NCI-H2081 treated with DMSO at 0.1 percent for 48 hours (cell line): ENCODE measurements around the gene MKLN1.
A peak's percentile ranks its signal among the peaks of the same experiment; 100 is the strongest.

Source experiments
- DNase-seq: peaks from one replicate; lab custom pipeline; 2025; lab: John Stamatoyannopoulos, UW

MKLN1 gene

DNA sequence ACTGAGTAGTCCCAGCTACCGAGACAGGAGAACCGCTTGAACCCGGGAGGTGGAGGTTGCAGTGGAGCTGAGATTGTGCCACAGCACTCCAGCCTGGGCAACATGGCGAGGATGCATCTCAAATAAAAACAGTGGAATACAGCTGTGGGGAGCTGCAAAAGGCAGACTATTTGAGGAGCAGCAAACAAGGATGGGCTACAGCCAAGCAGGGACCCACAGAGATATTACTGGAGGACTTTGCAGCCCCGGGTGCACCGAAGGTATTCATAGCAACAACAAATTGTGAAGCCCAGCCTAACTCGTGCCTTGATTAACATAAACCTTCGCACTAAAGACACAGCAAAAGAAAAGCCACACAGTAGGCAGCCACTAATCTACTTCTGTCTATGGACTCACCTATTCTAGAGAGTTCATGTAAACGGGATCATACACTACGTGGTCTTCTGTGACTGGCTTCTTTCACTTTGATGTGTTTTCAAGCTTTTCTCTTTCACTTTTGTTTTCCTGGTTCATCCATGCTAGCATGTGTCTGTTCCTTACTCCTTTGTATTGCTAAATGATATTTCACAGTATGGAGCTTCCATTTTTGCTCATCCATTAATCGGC lies 194.8 kb downstream of the MKLN1 start:
- no peak for DNase-seq

DNA sequence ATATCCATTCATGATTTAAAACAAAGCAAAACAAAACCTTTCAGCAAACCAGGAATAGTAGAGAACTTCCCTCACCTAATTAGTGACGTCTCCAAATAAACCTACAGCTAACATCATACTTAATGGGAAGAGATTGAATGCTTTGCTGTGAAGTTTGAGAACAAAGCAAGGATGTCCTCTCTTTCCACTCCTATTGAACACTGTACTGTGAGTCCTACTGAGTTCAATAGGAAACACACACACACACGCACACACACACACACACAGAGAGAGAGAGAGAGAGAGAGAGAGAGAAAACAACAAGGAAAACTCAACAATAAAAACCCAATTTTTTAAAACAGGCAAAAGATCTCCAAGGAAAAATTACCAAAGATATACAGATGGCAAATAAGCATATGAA lies 196.4 kb downstream of the MKLN1 start:
- DNase-seq, result no peak

DNA sequence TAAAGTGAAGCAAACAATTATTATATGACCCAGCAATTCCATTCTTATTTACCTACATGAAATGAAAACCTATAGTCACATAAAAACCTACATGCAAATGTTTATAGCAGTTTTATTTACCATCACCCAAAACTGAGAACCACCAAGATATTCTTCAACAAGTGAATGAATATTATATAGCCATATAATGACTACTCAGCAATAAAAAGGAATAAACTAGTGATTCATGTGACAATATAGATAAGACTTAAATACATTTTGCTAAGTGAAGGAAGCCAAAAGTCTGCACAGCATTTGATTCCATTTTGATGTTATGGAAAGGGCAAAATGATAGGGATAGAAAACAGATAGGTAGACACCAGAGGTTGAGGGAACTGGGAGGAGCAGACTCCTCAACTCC lies 197.0 kb downstream of the MKLN1 start:
- DNase-seq, result no peak

DNA sequence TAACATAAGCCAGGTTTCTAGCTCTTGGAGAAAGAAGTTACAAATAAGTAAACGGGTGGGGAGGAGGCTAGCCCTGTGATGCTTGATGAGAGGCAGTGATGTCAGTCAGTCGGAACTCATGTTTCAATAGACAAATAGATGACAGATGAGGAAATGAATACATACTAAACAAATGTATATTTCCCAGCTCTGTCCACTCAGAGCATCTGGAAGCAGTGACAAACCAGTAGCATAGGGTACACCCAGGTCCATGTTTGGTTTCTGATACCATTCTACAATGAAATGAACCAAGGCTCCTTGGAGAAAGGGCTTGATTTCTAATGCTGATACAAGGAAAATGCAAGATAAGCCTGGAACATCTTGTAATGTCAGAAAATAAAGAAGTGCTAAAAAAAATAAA lies 198.1 kb downstream of the MKLN1 start:
- no peak for DNase-seq

DNA sequence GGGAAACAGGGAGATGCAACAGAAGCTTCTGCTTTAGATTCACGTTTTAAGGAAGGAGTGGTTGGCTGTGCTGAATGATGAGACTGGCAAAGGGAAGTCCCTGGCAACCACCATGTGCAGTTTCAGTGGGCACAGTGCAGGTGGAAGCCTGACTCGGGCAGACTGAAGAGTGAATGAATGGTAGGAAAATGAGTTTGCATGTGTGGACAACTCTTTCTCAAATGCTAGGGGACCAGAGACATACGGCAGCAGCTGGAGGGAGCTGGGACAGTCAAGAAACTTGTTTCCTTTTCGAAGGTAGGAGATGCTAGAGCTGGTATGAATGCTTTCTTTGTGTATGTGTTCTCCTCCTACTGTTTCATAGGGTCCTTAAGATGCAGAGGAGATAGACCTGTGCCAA lies 199.8 kb downstream of the MKLN1 start:
- DNase-seq, result no peak

DNA sequence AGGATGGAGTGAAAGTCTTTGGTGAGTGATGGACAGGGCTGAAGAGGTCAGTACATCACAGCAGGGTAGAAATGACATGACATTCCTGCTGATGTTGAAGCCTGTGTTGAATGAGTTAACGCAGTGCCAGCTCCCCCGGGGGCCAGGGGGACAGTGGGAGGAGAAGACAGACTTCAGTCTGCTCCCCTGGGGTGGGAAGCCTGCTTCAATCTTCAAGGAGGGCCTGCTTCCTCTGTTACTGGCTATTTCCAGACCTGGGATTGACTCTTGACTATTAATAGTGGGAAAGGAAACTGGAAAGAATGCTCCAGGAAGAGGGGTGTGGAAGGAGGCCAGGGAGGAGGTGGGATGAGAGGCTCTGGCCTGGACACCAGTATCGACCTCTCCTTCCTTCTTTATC lies 201.5 kb downstream of the MKLN1 start:
- DNase-seq, result no peak

DNA sequence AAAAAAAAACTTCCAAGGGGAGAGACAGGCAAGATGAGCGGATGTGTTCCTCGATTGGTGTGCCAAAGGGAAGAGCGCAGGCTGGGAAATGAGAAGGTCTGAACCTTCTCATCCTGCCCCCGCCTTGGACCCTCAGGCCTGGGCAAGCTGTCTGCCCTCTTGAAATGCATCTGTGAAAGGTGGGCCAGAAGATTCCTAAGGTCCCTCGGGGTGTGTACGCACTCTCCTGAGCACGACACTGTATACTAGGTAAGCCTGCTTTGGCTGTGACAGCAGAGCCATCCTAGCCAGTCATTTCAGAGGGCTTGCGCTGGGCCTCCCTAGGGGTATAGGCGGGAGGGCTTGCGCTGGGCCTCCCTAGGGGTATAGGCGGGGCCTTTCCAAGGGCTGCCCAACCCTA lies 201.9 kb downstream of the MKLN1 start:
- DNase-seq, result no peak

DNA sequence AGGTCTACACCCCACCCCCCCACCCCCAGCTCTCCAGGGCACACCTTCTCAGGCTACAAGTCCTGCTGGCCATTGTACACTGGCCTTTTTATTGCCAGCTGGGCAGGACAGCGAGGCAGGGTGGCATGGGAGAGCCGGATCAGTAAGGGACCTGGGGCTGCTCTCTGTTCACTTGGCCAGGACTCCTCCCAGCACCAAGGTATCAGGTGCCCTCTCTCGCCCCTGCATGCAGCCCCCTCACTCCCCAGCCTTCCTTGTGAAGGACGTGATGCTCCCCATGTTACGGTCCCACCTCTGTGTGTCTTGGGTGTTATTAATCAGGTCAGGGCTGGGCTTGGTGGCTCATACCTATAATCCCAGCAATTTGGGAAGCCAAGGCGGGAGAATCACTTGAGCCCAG lies 202.5 kb downstream of the MKLN1 start:
- DNase-seq, result no peak

DNA sequence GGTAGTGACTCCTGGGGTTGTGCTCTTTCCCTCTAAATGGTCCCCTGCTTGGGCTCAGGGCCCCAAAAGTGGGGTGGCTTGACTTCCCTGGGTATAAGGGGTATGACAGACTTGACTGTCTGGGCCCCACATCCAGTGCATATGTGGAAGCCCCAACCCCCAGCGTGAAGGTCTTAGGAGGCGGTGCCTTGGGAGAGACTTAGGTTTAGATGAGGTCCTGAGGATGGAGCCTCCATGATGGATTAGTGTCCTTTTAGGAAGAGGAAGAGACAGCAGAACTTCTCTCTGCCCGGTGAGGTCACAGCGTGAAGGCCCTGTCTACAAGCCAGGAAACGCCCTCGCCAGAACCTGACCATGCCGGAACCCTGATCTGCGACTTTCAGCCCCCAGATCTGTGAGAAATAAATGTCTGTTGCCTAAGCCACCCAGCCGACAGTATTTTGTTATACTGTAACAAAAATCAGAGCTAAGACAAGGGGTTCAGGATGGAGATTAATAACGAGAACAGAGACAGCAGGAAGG lies 205.0 kb downstream of the MKLN1 start:
- DNase-seq, result no peak

DNA sequence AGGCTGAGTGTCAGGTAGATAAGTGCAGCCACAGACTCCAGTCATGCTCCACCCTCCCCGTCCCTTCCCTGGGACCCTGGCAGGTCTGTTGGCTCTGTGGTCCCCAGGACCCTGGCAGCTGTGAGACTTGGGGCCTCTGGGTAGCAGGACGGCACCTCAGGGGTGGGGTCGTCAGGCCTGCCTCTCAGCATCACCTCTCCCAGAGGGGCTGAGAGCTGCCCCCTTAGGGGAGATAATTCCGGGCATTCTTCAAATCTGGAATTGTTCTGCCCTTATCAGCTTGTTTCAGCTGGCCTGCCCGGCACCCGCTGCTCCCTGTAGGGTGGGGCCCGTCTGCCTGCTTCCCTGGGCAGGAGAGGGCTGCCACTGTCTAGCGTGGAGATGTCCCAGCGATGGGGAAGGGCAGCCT lies 205.5 kb downstream of the MKLN1 start:
- no peak for DNase-seq

DNA sequence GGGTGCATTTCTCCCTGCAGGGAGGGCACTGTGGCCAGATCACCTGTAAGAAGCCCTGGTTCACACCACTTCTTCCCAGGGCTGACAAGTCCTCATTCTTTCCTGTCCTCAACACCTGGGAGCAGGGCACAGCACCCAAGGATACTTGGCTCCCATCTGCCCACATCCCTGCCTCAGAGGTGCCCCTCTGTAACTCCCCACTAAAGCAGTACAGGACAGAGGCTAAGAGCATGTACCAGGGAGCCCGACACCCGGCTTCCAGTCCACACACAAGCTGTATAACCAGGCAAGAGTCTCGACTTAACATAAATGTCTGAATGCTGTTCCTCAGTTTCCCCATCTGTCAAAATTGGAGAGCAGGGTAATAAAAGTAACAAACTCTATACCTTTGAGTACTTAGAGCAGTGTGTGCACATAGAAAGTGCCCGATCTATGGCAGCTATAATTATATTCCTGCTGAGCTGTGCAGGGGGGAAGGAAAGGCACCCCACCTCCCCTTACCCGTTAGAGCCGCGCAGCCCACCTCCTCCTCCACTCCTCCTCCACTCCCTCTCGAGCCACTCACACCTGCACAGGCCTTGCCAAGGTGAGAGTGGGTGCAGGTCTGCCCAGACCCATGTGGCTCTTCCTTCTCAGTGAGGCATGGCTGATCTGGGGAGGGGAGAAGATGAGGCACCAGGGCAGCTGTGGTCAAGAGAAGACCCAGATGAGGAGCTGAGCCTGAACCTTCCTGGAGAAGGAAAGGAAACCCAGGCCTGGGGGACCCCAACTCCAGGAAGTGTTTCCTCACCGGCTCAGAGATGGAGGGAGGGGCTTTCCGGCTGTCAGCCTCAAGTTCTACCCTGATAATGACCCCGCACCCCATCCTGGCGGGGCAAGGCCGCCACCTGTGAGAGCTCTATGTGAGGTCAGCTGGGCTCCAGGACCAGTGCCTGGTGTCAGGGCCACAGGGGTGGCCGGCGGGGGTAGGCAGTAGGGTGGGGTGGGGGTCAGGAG lies 206.2 kb downstream of the MKLN1 start:
- no peak for DNase-seq

DNA sequence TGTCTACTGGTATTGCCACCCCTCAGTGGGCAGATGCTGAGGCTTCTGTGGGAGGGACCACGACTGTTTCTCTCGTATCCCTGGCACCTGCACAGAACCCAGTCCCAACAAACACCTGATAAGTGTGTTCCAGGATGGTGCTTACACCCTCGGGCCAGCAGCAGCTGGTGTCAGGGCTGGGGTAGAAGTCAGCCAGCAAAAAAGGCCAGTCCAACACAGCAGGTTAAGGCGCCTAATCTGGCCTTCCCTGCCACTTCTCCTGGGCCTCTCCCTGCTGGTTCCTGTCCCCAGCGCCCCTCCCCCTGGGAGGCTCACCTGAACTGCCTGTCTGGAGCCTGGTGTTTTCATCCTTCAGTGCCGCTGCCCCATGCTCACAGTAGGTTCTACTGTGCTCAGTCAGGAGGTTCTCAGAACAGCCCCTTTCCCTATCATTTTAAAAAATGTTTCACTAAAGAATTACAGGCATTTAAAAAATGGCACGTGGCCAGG lies 208.7 kb downstream of the MKLN1 start:
- DNase-seq, result no peak

DNA sequence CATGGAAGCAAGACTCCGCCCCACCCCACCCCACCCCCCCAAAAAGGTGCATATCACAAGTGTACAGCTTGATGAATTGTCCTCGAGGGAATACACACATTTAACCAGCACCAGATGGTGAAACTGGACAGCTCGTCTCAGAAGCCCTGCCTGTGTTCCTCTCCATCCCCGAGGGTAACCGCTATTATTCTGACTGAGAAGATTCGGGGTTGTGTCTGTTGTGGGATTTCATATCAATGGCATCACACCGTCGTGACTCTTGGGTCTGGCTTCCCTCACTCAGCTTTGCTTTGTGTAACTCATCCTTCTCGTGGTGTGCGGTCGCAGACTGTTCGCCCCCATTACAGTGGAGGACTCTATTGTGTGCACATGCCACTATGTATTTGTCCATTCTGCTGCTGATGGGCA lies 209.9 kb downstream of the MKLN1 start:
- no peak for DNase-seq

DNA sequence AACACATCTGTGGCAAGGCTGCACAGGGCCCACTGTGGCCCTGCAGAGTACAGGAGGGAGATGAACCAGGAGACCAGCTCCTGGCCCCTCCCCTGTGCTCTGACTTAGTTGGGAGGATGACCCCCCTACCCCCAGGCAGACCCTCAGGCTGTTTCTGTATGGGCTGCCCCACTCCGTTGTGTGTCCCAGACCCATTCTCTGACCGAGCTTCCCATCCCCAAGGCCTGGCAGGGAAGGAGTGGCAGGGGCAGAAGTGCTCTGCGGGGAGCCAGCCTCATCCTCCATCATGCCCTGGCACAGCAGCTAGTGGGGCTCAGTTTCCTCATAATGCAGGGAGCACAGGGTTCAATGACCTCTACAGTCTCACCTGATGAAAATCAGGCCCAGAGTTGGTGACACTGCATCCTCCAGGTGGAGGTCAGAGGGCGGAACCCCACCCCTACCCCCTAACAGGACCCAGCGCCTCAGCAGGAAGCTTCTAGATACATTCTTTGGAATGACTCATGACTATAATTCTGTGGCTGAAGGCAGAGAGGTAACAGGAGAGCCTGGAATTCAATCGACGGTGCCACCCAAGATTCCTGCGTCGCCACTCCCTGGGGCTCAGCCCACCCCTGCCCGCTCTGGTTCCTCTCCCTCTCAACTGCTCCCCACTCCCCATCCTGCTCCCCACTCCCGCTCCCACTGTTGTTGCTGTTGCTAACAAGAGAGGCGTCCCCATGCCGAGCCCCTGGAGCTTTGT lies 210.6 kb downstream of the MKLN1 start:
- DNase-seq, result no peak

DNA sequence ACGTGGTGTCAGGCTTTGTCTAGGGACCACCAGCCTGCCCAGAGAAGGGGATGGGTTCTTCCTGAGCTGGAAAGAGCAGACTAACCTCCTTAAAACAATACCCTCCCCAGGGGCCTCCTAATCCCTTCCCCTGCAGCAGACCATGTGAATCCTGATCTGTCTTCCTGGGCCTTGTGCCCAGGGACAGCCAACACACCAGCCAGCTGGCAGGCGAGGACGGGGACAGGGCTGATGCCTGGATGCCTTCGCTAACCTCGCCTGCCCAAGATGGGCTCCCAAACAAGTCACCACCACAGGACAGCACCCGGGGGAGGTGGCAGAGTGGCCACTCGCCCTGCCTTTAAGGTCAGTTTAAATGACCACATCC lies 211.1 kb downstream of the MKLN1 start:
- DNase-seq, result no peak

DNA sequence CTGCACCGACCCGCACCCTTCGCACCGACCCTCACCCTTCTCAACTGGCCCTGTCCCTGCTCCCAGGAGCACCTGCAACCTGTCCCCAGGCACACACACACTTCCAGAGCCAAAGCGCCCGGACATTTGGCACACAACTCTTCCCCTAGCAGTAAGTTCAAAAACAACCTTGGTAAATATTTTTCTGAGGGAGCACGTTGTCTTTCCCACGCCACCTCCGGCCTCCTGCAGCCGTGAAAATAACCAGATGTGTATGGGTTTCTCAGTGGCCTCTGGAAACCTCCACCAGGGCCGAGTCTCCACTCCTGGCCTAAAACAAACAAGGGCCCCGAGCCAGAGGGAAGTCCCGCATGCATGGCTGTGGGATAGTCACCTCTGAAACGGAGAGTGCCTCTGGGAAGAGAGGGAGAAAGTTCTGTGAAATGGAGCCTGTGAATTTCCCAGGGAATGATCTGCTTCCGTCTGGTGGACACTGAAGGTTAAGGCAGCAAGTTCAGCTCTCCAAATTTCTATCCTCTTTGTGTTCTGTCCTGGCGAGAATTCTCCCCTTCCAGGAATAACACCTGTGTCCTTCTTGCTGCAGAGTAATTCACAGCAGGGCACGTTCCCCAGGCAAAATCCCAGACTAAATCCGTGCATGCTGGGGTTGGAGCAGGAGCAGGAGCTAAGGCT lies 213.0 kb downstream of the MKLN1 start:
- no peak for DNase-seq

DNA sequence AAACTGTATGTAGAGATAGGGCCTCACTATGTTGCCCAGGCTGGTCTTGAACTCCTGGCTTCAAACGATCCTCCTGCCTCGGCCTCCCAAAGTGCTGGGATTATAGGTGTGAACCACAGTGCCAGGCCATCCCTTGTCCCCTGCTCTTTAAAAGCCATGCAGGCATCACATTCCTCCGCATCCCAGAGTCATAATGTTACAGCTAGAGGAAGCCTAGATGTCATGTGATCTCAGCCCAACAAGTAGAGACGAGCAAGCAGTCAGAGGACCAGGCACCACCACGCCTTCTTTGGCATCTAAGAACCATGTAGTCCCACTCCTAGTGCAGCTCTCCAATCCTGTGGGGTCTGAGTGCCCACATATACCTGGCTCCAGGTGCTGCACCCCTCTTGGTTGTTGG lies 215.6 kb downstream of the MKLN1 start:
- DNase-seq, result no peak

DNA sequence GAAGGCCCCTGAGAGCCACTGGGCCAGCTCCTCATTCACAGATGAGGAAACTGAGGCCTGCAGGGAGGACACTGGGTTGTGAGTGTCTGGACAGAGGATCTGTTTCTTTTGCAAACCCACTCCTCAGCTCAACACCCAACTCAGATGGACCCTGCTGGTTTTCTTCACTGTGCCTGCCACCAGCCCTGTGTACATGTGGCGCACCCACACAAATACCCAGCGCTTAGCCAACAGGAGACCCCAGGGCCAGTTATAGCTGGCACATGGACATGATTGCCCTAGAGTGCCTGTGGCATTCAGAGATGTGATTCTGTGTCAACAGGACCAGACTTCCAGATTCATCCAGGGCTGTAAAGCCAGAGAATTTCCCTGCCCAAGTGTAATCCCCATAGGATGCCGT lies 216.3 kb downstream of the MKLN1 start:
- DNase-seq, result no peak

DNA sequence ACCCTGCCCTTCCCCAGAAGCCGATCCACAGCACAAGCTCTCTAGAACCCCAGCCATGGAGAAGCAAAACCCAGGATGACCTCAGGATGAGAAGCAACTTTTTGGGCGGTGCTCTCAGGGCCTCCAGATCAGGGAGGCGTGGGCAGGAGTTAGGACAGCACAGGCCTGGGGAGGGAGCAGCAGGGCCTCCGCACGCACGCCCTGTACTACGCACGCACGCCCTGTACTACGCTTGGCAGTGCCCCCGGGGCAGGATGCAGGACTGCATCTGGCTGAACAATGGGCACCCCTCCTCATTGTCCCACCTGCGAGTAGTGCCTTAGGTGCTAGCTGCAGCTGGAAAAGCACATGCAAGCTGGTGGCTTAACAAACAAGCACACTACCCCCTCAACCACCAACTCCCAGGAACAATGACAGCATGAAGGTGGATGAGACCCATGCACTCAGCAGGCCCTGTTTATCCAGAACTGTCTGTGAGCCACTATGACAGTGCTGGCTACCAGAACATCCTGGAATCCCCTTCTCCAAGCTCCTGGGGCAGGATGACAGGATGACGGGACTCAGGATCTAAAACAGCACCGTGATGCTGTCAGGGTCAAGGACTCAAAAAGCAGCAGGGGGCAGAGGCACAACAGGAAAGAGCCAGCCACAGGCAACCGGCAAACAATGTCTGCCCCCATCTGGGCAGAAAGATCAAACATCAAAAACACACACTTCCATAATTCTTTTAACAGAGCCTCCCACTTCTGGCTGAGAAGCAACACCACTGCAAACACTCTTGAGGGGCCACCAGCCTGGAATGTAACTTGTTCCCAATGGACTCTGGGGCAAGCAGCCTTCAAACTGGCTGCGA lies 217.0 kb downstream of the MKLN1 start:
- DNase-seq, result peak; percentile 4

DNA sequence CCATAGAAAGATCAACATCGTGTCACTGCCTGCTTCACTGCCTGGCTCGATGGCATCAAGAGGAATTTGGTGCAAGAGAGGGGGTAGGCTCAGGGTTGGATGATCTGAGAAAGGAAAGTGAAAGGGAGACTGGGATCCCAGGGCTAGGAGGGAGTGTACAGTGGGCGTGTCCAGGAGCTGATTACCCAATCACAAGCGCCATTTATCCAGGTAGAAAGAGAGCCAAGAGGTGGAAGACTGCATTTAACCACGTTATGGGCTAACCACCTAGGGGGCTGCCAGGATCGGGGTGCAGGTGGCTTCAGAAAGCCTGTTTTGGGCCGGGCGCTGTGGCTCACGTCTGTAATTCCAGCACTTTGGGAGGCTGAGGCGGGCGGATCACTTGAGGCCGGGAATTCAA lies 218.4 kb downstream of the MKLN1 start:
- DNase-seq, result no peak
